T-helper 17 cell (primary cell): Measurements from ENCODE around the gene CENPL. TPM values are rescaled to one million over a fixed set of nuclear protein-coding genes. Genes with fewer than 3 reads are reported as not detected.
"Not testable (repeated sequence)": the region's sequence is repeated elsewhere in the genome, so short reads cannot be mapped to it uniquely, and the experiment has no call there.

ENCODE experiments used
- ATAC-seq: fragments of 150-1000 bp; cut with Tn5 transposase; 2 replicates; pipeline ENCODE4 v1.10.0; 2021; ENCODE audit warnings: mild to moderate bottlenecking, moderate library complexity
- DNase-seq, 3 donors: peaks; one replicate each; pipeline versions ENCODE4 v3.0.0 to v3.0.0-alpha.2; 2020 to 2021
- H3K9me3 ChIP-seq: one replicate; pipeline ENCODE4 v1.7.0; 2013; ENCODE audit warnings: low read length, mild to moderate bottlenecking; ENCODE audit not compliant: control insufficient read depth, poor library complexity, severe bottlenecking
- H3K27ac Mint-ChIP-seq: one replicate; pipeline ENCODE4 v1.8.0; 2022; ENCODE audit warnings: mild to moderate bottlenecking, moderate library complexity, mixed read lengths
- H3K27me3 Mint-ChIP-seq: one replicate; pipeline ENCODE4 v1.8.0; 2022; ENCODE audit warnings: mixed read lengths
- H3K36me3 Mint-ChIP-seq: one replicate; pipeline ENCODE4 v1.8.0; 2022; ENCODE audit warnings: low read depth, mixed read lengths
- H3K4me1 Mint-ChIP-seq: one replicate; pipeline ENCODE4 v1.8.0; 2022; ENCODE audit warnings: mild to moderate bottlenecking, mixed read lengths
- H3K4me3 Mint-ChIP-seq: one replicate; pipeline ENCODE4 v1.8.0; 2022; ENCODE audit warnings: mild to moderate bottlenecking, moderate library complexity, mixed read lengths
- total RNA-seq, 4 donors: library from RNA in 2 of 4; stranded (reverse) in 2 of 4; gene quantifications; one replicate each; pipeline ENCODE4 v1.2.3 and lab custom pipeline; 2022 to 2026

The CENPL gene
- total RNA-seq, 2 donors from 2014 or later, result 4.7 to 7.1 TPM

DNA sequence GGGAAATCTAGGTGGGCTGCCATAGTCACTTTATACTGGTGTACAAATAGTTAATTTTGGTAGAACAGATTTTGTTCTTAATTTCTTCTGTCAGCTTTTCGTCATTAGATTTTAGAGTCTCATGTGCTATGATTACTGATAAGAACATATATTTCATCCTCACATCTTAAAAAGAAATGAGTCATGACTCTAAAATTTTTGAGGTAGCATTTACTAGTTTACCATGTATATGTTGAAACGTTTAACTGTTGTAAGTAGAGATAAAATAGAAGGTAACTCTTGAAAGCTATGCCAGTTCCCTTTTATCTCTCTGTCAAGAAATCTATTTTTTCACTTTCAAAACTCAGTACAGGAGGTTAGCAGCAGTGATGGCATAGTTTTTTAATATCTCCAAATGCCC, 56.5 kb downstream of the CENPL start:
- no peaks in the 10 kb centered on the region for H3K9me3 ChIP-seq
- DNase-seq (no peak), ATAC-seq (no peak)
- H3K36me3 Mint-ChIP-seq, result peaks cover 3% of the 10 kb centered on the region
- peak overlapping the region; percentile 94 for H3K27ac Mint-ChIP-seq
- no peaks in the 10 kb centered on the region for H3K27me3 Mint-ChIP-seq
- H3K4me1 Mint-ChIP-seq, result peaks cover 22% of the 10 kb centered on the region
- H3K4me3 Mint-ChIP-seq, result no peak overlapping the region

DNA sequence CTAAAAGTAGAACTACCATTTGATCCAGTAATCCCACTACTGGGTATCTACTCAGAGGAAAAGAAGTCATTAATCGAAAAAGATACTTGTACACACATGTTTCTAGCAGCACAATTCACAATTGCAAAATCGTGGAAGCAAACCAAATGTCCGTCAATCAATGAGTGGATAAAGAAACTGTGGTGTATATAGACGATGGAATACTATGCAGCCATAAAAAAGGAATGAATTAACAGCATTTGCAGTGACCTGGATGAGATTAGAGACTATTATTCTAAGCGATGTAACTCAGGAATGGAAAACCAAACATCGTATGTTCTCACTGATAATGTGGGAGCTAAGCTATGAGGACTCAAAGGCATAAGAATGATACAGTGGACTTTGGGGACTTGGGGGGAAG, 60.4 kb downstream of the CENPL start:
- not testable (repeated sequence) for H3K27me3 Mint-ChIP-seq, H3K27ac Mint-ChIP-seq, H3K36me3 Mint-ChIP-seq, DNase-seq, H3K9me3 ChIP-seq, H3K4me3 Mint-ChIP-seq, ATAC-seq
- peaks cover 14% of the 10 kb centered on the region for H3K4me1 Mint-ChIP-seq

DNA sequence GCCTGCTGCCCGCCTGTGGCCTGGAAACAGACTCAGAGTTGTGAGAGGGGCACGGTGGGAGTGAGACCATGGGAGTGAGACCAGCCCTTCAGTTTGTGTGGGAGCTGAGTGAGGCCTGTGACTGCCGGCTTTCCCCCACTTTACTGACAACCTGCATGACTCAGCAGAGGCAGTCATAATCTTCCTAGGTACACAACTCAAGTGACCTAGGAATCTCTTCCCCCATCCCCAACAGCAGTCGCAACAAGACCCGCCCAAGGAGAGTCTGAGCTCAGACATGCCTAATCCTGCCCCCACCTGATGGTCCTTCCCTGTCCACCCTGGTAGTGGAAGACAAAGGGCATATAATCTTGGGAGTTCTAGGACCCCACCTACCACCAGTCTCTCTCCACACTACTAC, 65.7 kb downstream of the CENPL start:
- Mint-ChIP-seq H3K27me3 (no peaks in the 10 kb centered on the region), H3K4me3 (no peak overlapping the region), H3K36me3 (peaks cover 16% of the 10 kb centered on the region), H3K27ac (no peak overlapping the region), H3K4me1 (no peaks in the 10 kb centered on the region)
- ATAC-seq (no peak), DNase-seq (no peak)
- no peaks in the 10 kb centered on the region for H3K9me3 ChIP-seq

DNA sequence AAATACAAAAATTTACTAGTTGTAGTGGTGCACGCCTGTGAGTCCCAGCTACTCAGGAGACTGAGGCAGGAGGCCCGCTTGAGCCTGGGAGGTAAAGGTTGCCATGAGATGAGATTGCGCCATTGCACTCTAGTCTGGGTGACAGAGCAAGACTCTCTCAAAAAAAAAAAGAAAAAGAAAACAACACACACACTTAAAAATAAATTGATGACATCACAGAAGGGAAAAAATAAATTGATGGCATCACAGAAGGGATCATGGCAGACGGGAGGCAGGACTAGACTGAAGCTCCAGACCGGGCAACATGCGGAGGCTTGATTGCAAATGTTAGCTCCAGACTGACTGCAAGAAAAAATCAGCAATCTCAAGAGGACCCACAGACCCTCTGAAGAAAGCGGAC, 66.6 kb downstream of the CENPL start:
- Mint-ChIP-seq H3K27ac (no peak overlapping the region), H3K4me3 (peak overlapping the region; percentile 37), H3K27me3 (no peaks in the 10 kb centered on the region), H3K4me1 (no peaks in the 10 kb centered on the region), H3K36me3 (peaks cover 18% of the 10 kb centered on the region)
- no peak for ATAC-seq
- no peak for DNase-seq
- no peaks in the 10 kb centered on the region for H3K9me3 ChIP-seq

DNA sequence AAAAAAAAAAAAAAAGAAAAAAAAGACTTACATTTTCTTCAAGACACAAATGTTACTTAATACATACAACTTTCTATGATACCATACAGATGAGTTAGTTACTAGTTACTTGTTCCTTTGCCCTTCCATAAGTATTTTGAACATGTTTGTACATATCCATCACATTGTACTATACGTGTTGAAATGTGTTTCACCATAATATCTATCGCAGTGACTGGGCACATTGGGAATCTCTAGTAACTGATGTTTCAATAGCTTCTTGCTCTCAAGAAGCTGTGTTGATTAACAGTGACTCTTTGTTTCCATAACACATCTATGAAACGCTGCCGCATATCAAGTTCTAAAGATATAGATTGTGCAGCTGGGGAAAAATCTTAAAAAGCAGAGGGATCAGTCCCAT, 67.0 kb downstream of the CENPL start:
- Mint-ChIP-seq H3K27ac (no peak overlapping the region), H3K36me3 (peaks cover 18% of the 10 kb centered on the region), H3K4me3 (no peak overlapping the region), H3K27me3 (no peaks in the 10 kb centered on the region), H3K4me1 (no peaks in the 10 kb centered on the region)
- H3K9me3 ChIP-seq, result no peaks in the 10 kb centered on the region
- DNase-seq (no peak), ATAC-seq (no peak)

DNA sequence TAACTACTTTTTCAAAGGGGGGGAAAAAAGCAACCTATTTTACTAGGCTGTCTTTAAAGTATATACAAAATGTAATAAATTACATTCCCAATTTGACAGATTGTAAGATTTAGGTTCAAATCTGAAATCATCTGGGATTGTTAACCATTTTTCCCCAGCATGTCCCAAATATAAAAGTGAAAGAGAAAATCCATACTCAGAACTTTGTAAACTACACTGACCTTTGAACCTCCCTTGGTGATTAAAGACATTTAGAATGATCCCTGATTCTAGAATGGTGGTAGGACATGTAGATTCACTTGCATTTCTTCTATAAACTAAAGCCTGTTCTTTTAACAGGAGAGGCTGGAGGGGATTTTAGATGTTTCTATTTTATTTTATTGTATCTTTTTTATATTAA, 70.9 kb downstream of the CENPL start:
- H3K27ac Mint-ChIP-seq, result no peak overlapping the region
- ATAC-seq (no peak), DNase-seq (no peak)
- H3K9me3 ChIP-seq, result no peaks in the 10 kb centered on the region
- H3K36me3 Mint-ChIP-seq, result peaks cover 14% of the 10 kb centered on the region
- H3K4me1 Mint-ChIP-seq, result no peaks in the 10 kb centered on the region
- H3K27me3 Mint-ChIP-seq, result no peaks in the 10 kb centered on the region
- H3K4me3 Mint-ChIP-seq, result no peak overlapping the region

Other genes starting within 250 kb of the CENPL start
- not detected for gene SLC9C2, start 221.8 kb downstream of the CENPL start, total RNA-seq
- not detected for gene TEX50, start 189.5 kb downstream of the CENPL start, total RNA-seq
- gene ANKRD45, start 155.0 kb downstream of the CENPL start, total RNA-seq, result not detected
- gene KLHL20, start 109.9 kb downstream of the CENPL start, total RNA-seq, result 10 to 100 TPM; 24.8 to 32.1 TPM
- 1 to 10 TPM; 4.0 to 5.3 TPM for gene DARS2, start 210 bp downstream of the CENPL start, total RNA-seq
- gene GAS5, start 43.1 kb upstream of the CENPL start, total RNA-seq, result 100 to 1,000 TPM; 604 to 736 TPM
- 10 to 100 TPM; 14.7 to 15.4 TPM for gene ZBTB37, start 43.5 kb upstream of the CENPL start, total RNA-seq
- not detected for gene SERPINC1, start 92.4 kb upstream of the CENPL start, total RNA-seq
- 10 to 100 TPM; 41.7 to 50.0 TPM for gene RC3H1, start 197.5 kb upstream of the CENPL start, total RNA-seq